Peyer's patch (tissue), 4 donors: ENCODE measurements around the gene SRSF7.

Source experiments
- POLR2A ChIP-seq, 2 donors: fragments of 450-650 bp; IDR thresholded peaks; one replicate each; pipeline ENCODE4 v1.5.1; 2017; ENCODE audit warnings: antibody characterized with exemption in 2 of 2, mild to moderate bottlenecking in 2 of 2, moderate library complexity in 2 of 2
- TF ChIP-seq, protein P1 (sequence below), 6 experiments: fragments of 450-650 bp in 4 of 6; fragments of 200-600 bp in 2 of 6; sonication (generic) in 1 of 6; IDR thresholded peaks; one replicate each; pipeline ENCODE4 v1.5.1; 2017 to 2019; ENCODE audit warnings: antibody characterized with exemption in 6 of 6, mild to moderate bottlenecking in 3 of 6, moderate library complexity in 1 of 6

DNA sequence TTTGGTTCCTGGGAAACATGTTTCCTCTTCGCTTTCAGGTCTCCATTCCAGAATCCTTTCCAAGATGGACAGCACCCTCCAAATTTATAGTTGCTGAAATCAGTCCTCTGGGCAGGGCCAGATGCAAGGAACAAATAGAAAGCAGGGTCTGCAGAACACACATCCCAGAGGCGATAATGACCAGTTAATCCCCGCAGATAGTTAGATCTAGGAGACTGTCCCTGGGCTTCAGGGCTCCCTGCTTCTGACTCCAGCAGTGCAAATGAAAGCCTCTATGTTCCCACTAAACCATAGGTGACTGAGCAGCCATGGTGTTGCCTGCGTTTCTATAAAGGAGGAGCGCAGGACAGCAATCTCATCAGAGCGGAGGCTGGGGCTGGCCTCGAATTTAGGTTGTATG lies 38.7 kb downstream of the SRSF7 start:
- TF ChIP-seq, protein P1, sequence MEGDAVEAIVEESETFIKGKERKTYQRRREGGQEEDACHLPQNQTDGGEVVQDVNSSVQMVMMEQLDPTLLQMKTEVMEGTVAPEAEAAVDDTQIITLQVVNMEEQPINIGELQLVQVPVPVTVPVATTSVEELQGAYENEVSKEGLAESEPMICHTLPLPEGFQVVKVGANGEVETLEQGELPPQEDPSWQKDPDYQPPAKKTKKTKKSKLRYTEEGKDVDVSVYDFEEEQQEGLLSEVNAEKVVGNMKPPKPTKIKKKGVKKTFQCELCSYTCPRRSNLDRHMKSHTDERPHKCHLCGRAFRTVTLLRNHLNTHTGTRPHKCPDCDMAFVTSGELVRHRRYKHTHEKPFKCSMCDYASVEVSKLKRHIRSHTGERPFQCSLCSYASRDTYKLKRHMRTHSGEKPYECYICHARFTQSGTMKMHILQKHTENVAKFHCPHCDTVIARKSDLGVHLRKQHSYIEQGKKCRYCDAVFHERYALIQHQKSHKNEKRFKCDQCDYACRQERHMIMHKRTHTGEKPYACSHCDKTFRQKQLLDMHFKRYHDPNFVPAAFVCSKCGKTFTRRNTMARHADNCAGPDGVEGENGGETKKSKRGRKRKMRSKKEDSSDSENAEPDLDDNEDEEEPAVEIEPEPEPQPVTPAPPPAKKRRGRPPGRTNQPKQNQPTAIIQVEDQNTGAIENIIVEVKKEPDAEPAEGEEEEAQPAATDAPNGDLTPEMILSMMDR (IDR thresholded peaks at IDR 0.05), result no peak
- TF ChIP-seq POLR2A (IDR thresholded peaks at IDR 0.05), result no peak
